RWPE1 (cell line): ENCODE data around the gene ARHGAP30.

Experiments used
- CTCF ChIA-PET: fragments of 350-600 bp; sonication (Branson Sonifier 250); formaldehyde crosslinking; extraction: SDS; loops from one replicate; lab custom pipeline; 2021; lab: Yijun Ruan, JAX
- POLR2A ChIA-PET: fragments of 400-600 bp; formaldehyde crosslinking; extraction: SDS; loops from one replicate; lab custom pipeline; 2020; ENCODE audit warnings: antibody characterized with exemption; ENCODE audit not compliant: low non-redundant PET; lab: Yijun Ruan, JAX
- DNase-seq: peaks from one replicate; pipeline ENCODE4 v3.0.0; 2012; ENCODE audit warnings: low spot score
- H3K27ac ChIP-seq: fragments of 450-650 bp; 2 replicates; pipeline ENCODE4 v1.5.1; 2017
- CTCF ChIP-seq: fragments of 450-650 bp; conservative IDR thresholded peaks from 2 replicates; pipeline ENCODE4 v1.5.1; 2017; ENCODE audit warnings: low read depth, mild to moderate bottlenecking

The ARHGAP30 gene

GRCh38 chr1:161082483-161082882 lies 12.8 kb upstream of the ARHGAP30 start:
- no peak for TF ChIP-seq CTCF
- DNase-seq: no peak
- ChIA-PET POLR2A (no interaction called here), CTCF (interaction anchor here (1.5 to 1.8 kb wide), 2 partner anchors 11 to 15 kb away, joined by 3 to 4 read pairs; no protein-coding TSS in a partner anchor)
- peak overlapping the region; percentile 80 for H3K27ac ChIP-seq

- no peak for DNase-seq
- no peak for TF ChIP-seq CTCF
- peak overlapping the region; percentile 80 for H3K27ac ChIP-seq
- ChIA-PET CTCF (interaction anchor here (1.8 kb wide), 1 partner anchor 16 kb away, joined by 4 read pairs; no protein-coding TSS in a partner anchor), POLR2A (no interaction called here)
Observed at GRCh38 chr1:161081519-161081918, 11.8 kb upstream of the ARHGAP30 start.

GRCh38 chr1:161080441-161081405 lies 11.0 kb upstream of the ARHGAP30 start:
- peak overlapping the region; percentile 80 for H3K27ac ChIP-seq
- no peak for TF ChIP-seq CTCF
- no peak for DNase-seq
- CTCF ChIA-PET: interaction anchor here (0.5 to 1.8 kb wide), 3 partner anchors 17 to 177 kb away, joined by 3 to 4 read pairs (median 3); no protein-coding TSS in a partner anchor
- POLR2A ChIA-PET: no interaction called here

GRCh38 chr1:161079436-161080110 lies 9.9 kb upstream of the ARHGAP30 start:
- TF ChIP-seq CTCF: no peak
- ChIA-PET CTCF (interaction anchor here (1.0 kb wide), 1 partner anchor 176 kb away, joined by 3 read pairs; no protein-coding TSS in a partner anchor), POLR2A (no interaction called here)
- no peak overlapping the region for H3K27ac ChIP-seq
- no peak for DNase-seq

- no peak for DNase-seq
- H3K27ac ChIP-seq: no peak overlapping the region
- TF ChIP-seq CTCF: no peak
- CTCF ChIA-PET: no interaction called here
- POLR2A ChIA-PET: no interaction called here
Observed at GRCh38 chr1:161077426-161077825, 7.7 kb upstream of the ARHGAP30 start.

- peak overlapping the region; percentile 17; the same call in 1 of the 2 replicates for H3K27ac ChIP-seq
- no peak for TF ChIP-seq CTCF
- no peak for DNase-seq
- POLR2A ChIA-PET: no interaction called here
- CTCF ChIA-PET: interaction anchor here (0.6 to 1.2 kb wide), 3 partner anchors 9 to 74 kb away, joined by 3 to 5 read pairs (median 3); partner anchors contain the start of gene USF1
Observed at GRCh38 chr1:161076410-161076809, 6.7 kb upstream of the ARHGAP30 start.
